ENCODE data around the gene RAB11FIP4. TPM values are rescaled to one million over a fixed set of nuclear protein-coding genes. Genes with fewer than 3 reads are reported as not detected.

RAB11FIP4 gene
- total and polyA plus RNA-seq, 8 donors, result 4.7 to 121 (median 11.7) TPM

GRCh38 chr17:31573861-31574260 lies 182.4 kb downstream of the RAB11FIP4 start:
- TF ChIP-seq POLR2A (IDR thresholded peaks at IDR 0.05), result no peak
- TF ChIP-seq POLR2AphosphoS5 (IDR thresholded peaks at IDR 0.05), result no peak
- TF ChIP-seq EP300 (IDR thresholded peaks at IDR 0.05), result no peak
- no peak for TF ChIP-seq CTCF (IDR thresholded peaks at IDR 0.05)
- H3K27ac ChIP-seq, result peak overlapping the region in 3 of 5 donors; percentile 15 to 79 (median 26)
- 59 to 89% (median 65%) methylated on average over 5 to 6 of the region's 6 CpGs for whole genome bisulfite sequencing, 5 donors

GRCh38 chr17:31574458-31574857 lies 183.0 kb downstream of the RAB11FIP4 start:
- WGBS, 5 donors, result 94 to 99% (median 97%) methylated on average over 10 of the region's 10 CpGs
- Histone ChIP-seq H3K27ac (peak overlapping the region in 2 of 5 donors; percentile 26 to 79), H3K4me3 (no peak overlapping the region), H3K27me3 (no peaks in the 10 kb centered on the region), H3K9me3 (no peaks in the 10 kb centered on the region), H3K4me1 (peaks cover 44 to 65% (median 56%) of the 10 kb centered on the region in 4 donors), H3K36me3 (peaks cover 0 to 10% (median 6%) of the 10 kb centered on the region in 4 donors)
- intact Hi-C loops (cut with DNase I; ENCODE audit: low total_unique reads), result no loop called here
- TF ChIP-seq POLR2AphosphoS5 (IDR thresholded peaks at IDR 0.05), result no peak
- TF ChIP-seq CTCF (IDR thresholded peaks at IDR 0.05), result no peak
- no peak for TF ChIP-seq EP300 (IDR thresholded peaks at IDR 0.05)
- TF ChIP-seq POLR2A (IDR thresholded peaks at IDR 0.05), result no peak
- DNase-seq, result no peak

More at GRCh38 chr17:31573861-31574260, 182.4 kb downstream of the RAB11FIP4 start:
- DNase-seq, result no peak
- Histone ChIP-seq H3K27me3 (no peaks in the 10 kb centered on the region), H3K9me3 (no peaks in the 10 kb centered on the region), H3K4me1 (peaks cover 48 to 65% (median 55%) of the 10 kb centered on the region in 4 donors), H3K4me3 (no peak overlapping the region), H3K36me3 (peaks cover 0 to 10% (median 6%) of the 10 kb centered on the region in 4 donors)
- intact Hi-C loops (cut with DNase I; ENCODE audit: low total_unique reads), result no loop called here

- TF ChIP-seq EP300 (IDR thresholded peaks at IDR 0.05) (no peak), POLR2A (IDR thresholded peaks at IDR 0.05) (no peak), POLR2AphosphoS5 (IDR thresholded peaks at IDR 0.05) (no peak), CTCF (IDR thresholded peaks at IDR 0.05) (no peak)
- no peak for DNase-seq
- H3K36me3 ChIP-seq, result peaks cover 0 to 10% (median 6%) of the 10 kb centered on the region in 4 donors
- intact Hi-C loops (cut with DNase I; ENCODE audit: low total_unique reads), result no loop called here
- peaks cover 40 to 65% (median 56%) of the 10 kb centered on the region in 4 donors for H3K4me1 ChIP-seq
- no peak overlapping the region for H3K4me3 ChIP-seq
- no peaks in the 10 kb centered on the region for H3K27me3 ChIP-seq
- H3K27ac ChIP-seq, result peak overlapping the region in 1 of 5 donors; percentile 79
- H3K9me3 ChIP-seq, result no peaks in the 10 kb centered on the region
- WGBS, 5 donors, result 85 to 95% (median 91%) methylated on average over 11 to 13 of the region's 13 CpGs
Observed at GRCh38 chr17:31575043-31575442, 183.6 kb downstream of the RAB11FIP4 start.

- Histone ChIP-seq H3K27ac (peak overlapping the region in 3 of 5 donors; percentile 27 to 95 (median 87)), H3K4me1 (peaks cover 33 to 68% (median 53%) of the 10 kb centered on the region in 4 donors)
- WGBS, 5 donors, result 55 to 72% (median 63%) methylated on average over 4 of the region's 4 CpGs
Observed at GRCh38 chr17:31579265-31579664, 187.8 kb downstream of the RAB11FIP4 start.

More at GRCh38 chr17:31579265-31579664, 187.8 kb downstream of the RAB11FIP4 start:
- H3K4me3 ChIP-seq, result no peak overlapping the region
- intact Hi-C loops (cut with DNase I; ENCODE audit: low total_unique reads), result no loop called here
- DNase-seq, result peak; percentile 40 to 41
- peaks cover 0 to 10% (median 6%) of the 10 kb centered on the region in 4 donors for H3K36me3 ChIP-seq
- TF ChIP-seq EP300 (IDR thresholded peaks at IDR 0.05) (no peak), POLR2AphosphoS5 (IDR thresholded peaks at IDR 0.05) (no peak), POLR2A (IDR thresholded peaks at IDR 0.05) (no peak), CTCF (IDR thresholded peaks at IDR 0.05) (no peak)
- H3K27me3 ChIP-seq, result no peaks in the 10 kb centered on the region
- H3K9me3 ChIP-seq, result no peaks in the 10 kb centered on the region

Data from stomach (tissue), 9 donors.